Memory B cell (primary cell): ENCODE results near the gene AQP4.

ENCODE experiments used
- ATAC-seq: fragments of 150-1000 bp; cut with Tn5 transposase; 2 replicates; pipeline ENCODE4 v1.10.0; 2021; ENCODE audit warnings: low read depth, mild to moderate bottlenecking, moderate library complexity
- DNase-seq, 2 donors: peaks; one replicate each; pipeline ENCODE4 v3.0.0; 2022; ENCODE audit warnings: low spot score in 2 of 2
- H3K27ac Mint-ChIP-seq: one replicate; pipeline ENCODE4 v1.8.0; 2022; ENCODE audit warnings: mild to moderate bottlenecking, moderate library complexity, mixed read lengths
- H3K27me3 Mint-ChIP-seq: one replicate; pipeline ENCODE4 v1.8.0; 2022; ENCODE audit warnings: mixed read lengths
- H3K36me3 Mint-ChIP-seq: one replicate; pipeline ENCODE4 v1.8.0; 2022; ENCODE audit warnings: mild to moderate bottlenecking, mixed read lengths
- H3K4me1 Mint-ChIP-seq: one replicate; pipeline ENCODE4 v1.8.0; 2022; ENCODE audit warnings: mixed read lengths
- H3K4me3 Mint-ChIP-seq: one replicate; pipeline ENCODE4 v1.8.0; 2022; ENCODE audit warnings: mild to moderate bottlenecking, moderate library complexity, mixed read lengths
- H3K9me3 Mint-ChIP-seq: one replicate; pipeline ENCODE4 v1.8.0; 2022; ENCODE audit warnings: mixed read lengths

Gene AQP4

DNA sequence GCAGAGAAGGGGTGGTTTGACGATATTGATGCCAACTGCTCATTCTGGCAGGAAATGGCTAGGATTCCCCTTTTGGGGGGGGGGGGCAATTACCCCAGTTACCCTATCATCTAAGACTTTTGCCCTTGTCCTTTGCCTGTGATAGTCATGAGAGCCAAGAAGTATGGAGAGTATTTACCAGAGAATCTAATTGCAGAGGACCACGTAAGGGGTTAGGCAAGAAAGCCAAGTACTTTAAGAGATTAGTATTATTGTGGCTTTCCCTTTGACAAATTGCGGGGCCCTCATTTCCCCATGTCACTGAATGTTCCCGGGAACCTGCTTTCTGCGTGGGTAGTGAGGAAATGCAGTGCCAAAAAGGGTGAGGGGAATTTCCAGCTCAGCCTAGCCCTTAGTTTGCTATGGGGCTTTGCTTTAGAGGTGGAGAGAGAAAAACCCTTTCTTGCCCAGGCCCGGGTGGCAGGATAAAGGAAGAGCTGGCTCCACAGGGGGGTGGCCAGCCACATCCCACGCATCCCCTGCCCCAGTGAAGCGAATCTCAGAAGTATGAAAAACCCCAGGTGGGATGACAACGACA is 1.5 kb downstream of the AQP4 start:
- no peak for DNase-seq
- Mint-ChIP-seq H3K27me3 (peaks cover 4% of the 10 kb centered on the region), H3K9me3 (no peaks in the 10 kb centered on the region), H3K4me1 (no peaks in the 10 kb centered on the region), H3K36me3 (no peaks in the 10 kb centered on the region), H3K27ac (no peak overlapping the region), H3K4me3 (no peak overlapping the region)
- ATAC-seq = no peak

DNA sequence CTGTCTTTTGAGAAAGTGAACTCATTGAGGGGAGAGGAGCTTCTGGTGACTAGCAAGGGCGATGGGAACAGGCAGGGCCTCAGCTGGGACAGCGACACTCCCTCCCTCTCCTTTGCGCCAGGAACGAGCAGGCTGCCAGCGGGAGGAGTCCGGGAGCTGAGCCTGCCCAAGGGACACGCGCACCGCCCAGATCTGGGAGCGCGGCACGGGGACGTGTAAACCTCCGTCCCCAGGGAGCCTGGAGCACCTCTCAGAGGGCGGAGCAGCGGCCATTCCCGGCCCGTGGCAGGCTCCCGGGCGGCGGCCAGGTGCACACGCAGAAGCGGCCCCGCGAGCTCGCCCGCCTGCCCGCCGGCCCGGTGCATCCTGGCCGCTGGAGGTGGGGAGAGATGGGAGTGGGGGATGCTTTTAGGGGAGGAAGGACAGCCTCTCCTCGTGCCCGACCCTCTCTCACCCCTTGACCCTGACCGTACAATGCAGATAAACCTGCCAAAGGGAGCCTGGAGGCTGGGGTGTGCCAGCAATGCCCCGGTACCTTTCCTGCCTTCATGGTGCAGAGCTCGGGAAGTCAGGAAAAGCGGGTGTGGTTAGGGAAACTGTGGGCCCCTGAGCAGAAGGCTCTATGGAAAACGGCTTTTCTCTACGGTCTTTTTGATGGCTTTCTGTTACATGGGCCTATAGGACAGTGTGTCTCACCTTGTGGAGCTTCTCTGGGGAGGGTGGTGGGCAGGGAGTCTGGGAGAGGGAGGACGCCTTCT is 2.2 kb downstream of the AQP4 start:
- ATAC-seq (no peak), DNase-seq (no peak)
- no peak overlapping the region for H3K4me3 Mint-ChIP-seq
- no peaks in the 10 kb centered on the region for H3K4me1 Mint-ChIP-seq
- H3K36me3 Mint-ChIP-seq = no peaks in the 10 kb centered on the region
- no peaks in the 10 kb centered on the region for H3K9me3 Mint-ChIP-seq
- H3K27ac Mint-ChIP-seq = no peak overlapping the region
- peaks cover 4% of the 10 kb centered on the region for H3K27me3 Mint-ChIP-seq

DNA sequence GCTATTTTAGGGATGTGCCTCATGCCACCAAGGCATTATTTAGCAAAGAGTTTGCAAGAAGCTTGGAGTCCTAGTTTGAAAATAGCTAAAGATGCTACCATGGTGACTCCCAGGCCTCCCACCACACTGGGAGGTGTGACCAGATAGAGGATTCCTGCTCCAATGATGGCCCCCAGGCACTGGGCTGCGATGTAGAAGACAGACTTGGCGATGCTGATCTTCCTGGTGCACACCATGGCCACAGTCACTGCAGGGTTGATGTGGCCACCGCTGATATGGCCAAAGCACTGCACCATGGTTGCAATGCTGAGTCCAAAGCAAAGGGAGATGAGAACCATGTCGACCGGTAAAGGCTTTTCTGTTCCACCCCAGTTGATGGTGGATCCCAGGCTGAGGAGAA is 3.4 kb downstream of the AQP4 start:
- Mint-ChIP-seq H3K36me3 (no peaks in the 10 kb centered on the region), H3K4me3 (no peak overlapping the region), H3K27me3 (peaks cover 4% of the 10 kb centered on the region), H3K9me3 (no peaks in the 10 kb centered on the region), H3K4me1 (no peaks in the 10 kb centered on the region), H3K27ac (no peak overlapping the region)
- ATAC-seq (no peak), DNase-seq (no peak)

DNA sequence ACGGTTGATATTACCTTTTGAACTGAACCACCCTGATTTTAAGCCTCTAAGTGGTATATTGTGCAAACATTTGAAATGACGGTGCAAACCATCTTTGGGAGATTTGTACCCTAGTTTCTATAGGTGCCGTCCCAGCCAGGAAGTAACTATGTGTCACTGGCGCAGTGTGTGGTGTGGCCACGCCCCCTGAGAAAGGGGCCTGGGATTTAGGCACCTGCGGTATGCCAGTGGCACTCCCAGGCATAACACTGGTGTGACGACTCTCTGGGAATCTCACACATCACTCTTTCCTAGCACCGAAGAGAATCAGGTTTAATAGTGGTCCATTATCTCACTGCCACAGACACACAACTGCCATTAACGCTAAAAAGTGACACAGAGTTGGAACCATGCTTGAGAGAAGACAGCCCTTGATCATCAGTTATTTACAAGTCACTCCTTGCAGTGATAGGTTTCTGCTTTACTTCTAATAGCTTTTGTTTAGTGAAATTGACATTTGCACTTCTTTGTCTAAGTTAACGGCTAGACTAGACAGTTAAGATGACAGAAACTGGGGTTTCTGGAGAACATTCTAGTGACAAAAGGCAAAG is 11.1 kb downstream of the AQP4 start:
- H3K27ac Mint-ChIP-seq = no peak overlapping the region
- H3K4me1 Mint-ChIP-seq = no peaks in the 10 kb centered on the region
- H3K4me3 Mint-ChIP-seq = no peak overlapping the region
- no peaks in the 10 kb centered on the region for H3K27me3 Mint-ChIP-seq
- ATAC-seq = no peak
- no peak for DNase-seq
- H3K36me3 Mint-ChIP-seq = no peaks in the 10 kb centered on the region
- no peaks in the 10 kb centered on the region for H3K9me3 Mint-ChIP-seq

DNA sequence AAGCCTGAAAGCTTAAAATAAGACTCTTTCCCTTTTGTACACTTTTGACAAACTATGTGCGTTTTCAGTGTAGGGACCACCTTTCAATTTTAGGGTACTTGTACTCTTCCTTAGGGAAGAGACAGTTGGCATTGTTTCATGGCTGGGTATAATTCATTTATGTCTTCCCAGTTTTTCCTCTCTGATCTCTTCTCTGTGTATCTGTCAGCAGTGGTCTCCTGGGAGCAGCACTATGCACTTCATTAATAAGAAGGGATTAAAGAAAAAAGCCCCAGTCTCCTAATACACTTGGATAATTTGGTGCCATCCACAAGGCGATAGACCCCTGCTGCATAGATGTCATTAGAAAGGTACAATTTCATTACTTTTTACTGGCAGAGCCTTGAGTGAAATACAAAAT is 12.1 kb downstream of the AQP4 start:
- Mint-ChIP-seq H3K36me3 (no peaks in the 10 kb centered on the region), H3K9me3 (peaks cover 1% of the 10 kb centered on the region), H3K27me3 (no peaks in the 10 kb centered on the region), H3K4me3 (no peak overlapping the region), H3K27ac (no peak overlapping the region), H3K4me1 (no peaks in the 10 kb centered on the region)
- ATAC-seq = no peak
- no peak for DNase-seq

DNA sequence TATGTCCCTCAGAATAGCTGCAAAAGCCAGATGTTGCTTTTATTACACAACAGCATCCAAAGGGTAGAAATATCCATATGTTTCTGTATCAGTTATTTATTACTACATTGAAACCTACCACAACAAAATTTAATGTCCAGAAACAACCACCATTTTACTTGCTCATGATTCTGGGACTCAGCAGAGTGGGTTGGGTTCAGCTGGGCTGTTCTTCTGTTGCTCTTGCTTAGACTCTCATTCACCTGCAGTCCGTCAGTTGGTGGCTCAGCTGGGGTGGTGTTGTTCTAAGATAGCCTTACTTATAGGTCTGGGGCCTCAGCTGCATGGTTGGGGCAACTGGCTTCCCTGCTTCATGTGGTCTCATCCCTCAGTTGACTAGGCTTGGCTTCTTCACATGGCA is 21.7 kb downstream of the AQP4 start:
- Mint-ChIP-seq H3K27ac (no peak overlapping the region), H3K4me3 (no peak overlapping the region), H3K27me3 (no peaks in the 10 kb centered on the region), H3K9me3 (no peaks in the 10 kb centered on the region), H3K36me3 (no peaks in the 10 kb centered on the region), H3K4me1 (no peaks in the 10 kb centered on the region)
- ATAC-seq = no peak
- no peak for DNase-seq

DNA sequence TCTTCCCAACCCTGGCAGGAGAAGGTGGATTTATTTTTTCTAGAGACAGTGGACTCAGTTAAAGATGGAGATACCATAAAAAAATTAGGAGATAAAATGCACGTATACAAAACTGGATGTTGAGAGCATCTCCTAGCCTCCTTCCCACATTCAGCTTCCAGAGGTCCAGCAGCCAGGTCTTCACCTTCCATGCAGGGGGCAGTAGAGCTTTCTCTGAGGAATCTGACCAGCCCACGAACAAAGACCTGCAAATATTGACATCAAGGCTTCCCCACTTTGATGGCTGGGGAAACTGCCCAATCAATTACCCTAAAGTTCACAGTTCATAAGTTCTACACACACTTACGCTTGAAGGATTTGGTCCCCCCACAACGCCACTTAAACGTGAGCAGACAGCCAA is 24.5 kb downstream of the AQP4 start:
- no peaks in the 10 kb centered on the region for H3K4me1 Mint-ChIP-seq
- H3K4me3 Mint-ChIP-seq = no peak overlapping the region
- no peaks in the 10 kb centered on the region for H3K36me3 Mint-ChIP-seq
- H3K27me3 Mint-ChIP-seq = no peaks in the 10 kb centered on the region
- DNase-seq (no peak), ATAC-seq (no peak)
- H3K9me3 Mint-ChIP-seq = no peaks in the 10 kb centered on the region
- H3K27ac Mint-ChIP-seq = no peak overlapping the region

DNA sequence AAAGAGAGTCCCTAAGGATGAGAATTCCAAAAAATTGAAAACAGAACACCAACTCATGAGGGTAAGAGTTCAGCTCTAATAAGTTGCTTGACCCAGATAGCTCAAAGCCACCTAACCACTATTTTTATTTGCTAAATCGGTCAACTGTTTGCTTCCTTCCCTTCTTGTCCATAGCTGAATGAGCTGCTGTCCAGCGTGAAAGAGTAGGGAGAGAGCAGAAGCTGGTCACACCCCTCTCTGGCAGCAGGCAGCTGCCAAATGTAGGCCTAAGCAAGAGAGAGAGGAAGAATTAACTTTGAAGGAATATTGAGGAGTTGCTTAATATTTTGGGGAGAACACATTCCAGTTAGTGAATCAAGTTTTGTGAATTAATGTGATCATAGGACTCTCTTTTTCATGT is 25.9 kb downstream of the AQP4 start:
- Mint-ChIP-seq H3K4me1 (no peaks in the 10 kb centered on the region), H3K27ac (no peak overlapping the region), H3K9me3 (no peaks in the 10 kb centered on the region), H3K4me3 (no peak overlapping the region), H3K27me3 (no peaks in the 10 kb centered on the region), H3K36me3 (no peaks in the 10 kb centered on the region)
- ATAC-seq (no peak), DNase-seq (no peak)

DNA sequence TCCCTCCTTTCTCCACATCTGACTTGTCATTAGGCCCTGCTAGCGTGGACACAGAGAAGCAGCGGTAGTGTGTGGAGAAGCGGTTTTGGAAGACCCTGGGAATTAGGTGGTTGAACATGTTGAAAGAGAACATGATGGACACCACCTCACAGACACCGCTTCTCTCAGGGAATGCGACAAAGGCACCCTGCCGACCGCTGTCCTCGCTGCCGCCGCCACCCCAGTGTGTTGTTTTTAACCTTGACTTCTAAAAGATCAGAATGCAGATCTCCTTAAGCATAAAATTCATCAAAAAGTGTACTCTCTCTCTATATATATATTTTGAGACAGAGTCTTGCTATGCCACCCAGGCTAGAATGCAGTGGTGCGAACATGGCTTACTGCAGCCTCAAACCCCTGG is 33.2 kb downstream of the AQP4 start:
- Mint-ChIP-seq H3K9me3 (peaks cover 6% of the 10 kb centered on the region), H3K27ac (no peak overlapping the region)
- no peak for ATAC-seq

DNA sequence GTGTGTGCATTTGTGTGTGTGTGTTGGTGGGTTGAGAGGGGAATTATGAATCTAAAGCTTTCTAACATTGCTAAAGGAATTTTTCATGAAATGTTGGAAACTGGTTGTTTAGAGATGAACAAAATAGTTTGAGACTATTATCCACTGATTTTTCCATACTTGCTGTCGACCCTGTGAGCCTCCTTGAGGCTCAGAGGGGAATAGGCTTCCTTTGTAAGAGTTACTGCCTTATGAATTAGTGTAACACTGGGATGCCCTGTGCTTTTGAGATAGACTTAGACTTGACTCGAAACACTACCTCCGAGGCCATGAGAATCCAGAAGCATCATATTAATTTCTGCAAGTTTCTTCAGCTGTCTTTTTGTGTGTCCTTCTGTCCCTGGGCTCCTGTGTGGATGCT is 37.9 kb downstream of the AQP4 start:
- Mint-ChIP-seq H3K27ac (no peak overlapping the region), H3K36me3 (no peaks in the 10 kb centered on the region), H3K4me1 (peaks cover 3% of the 10 kb centered on the region), H3K9me3 (peaks cover 3% of the 10 kb centered on the region), H3K27me3 (peaks cover 3% of the 10 kb centered on the region), H3K4me3 (no peak overlapping the region)
- no peak for DNase-seq
- no peak for ATAC-seq

More for the DNA sequence above, 33.2 kb downstream of the AQP4 start:
- Mint-ChIP-seq H3K36me3 (no peaks in the 10 kb centered on the region), H3K4me1 (peaks cover 3% of the 10 kb centered on the region), H3K27me3 (peaks cover 3% of the 10 kb centered on the region), H3K4me3 (no peak overlapping the region)
- DNase-seq = no peak

DNA sequence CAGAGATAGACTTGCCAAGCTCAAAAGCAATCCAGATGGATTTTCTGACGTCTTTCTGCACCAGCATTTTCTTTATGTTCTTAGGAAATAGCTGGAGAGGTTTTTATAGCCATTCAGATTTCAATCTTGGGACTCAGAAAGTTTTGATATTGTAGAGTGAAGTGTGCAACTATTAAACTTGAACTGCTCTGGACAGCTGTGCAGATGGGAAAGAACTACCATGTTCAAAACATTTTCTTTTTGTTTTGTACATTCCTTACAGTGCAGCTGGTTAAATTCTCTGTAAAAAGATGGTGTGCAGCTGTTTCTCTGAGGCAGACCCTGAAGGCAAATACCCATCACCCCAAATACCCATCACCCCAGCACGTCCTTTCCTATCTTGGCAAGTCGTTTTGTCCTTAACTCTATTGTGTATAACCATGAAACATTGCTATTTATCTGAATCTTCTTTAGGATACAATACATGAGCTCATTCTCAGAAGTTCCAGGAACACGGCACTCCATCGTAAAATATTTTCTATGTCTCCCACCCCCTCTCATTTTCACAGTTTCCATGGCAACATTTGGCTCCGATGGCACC is 38.8 kb downstream of the AQP4 start:
- H3K9me3 Mint-ChIP-seq = peaks cover 3% of the 10 kb centered on the region
- no peak overlapping the region for H3K4me3 Mint-ChIP-seq
- H3K4me1 Mint-ChIP-seq = peaks cover 3% of the 10 kb centered on the region
- no peaks in the 10 kb centered on the region for H3K36me3 Mint-ChIP-seq
- peaks cover 3% of the 10 kb centered on the region for H3K27me3 Mint-ChIP-seq
- DNase-seq (no peak), ATAC-seq (no peak)
- no peak overlapping the region for H3K27ac Mint-ChIP-seq

DNA sequence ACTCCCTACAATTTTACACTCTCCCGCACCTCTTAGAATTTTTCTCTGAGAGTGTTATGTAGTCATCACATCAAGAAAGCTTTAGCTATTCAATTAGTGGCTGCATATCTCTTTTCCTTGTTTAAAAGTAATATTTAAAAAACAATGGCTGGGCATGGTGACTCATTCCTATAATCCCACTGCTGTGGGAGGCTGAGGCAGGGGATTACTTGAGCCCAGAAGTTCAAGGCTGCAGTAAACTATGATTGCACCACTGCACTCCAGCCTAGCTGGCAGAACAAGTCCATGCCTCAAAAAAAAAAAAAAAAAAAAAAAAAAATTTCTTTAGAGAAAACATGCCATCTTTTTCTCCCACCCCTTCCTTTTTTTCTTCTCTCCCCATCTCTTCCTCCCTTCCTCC is 44.3 kb downstream of the AQP4 start:
- H3K9me3 Mint-ChIP-seq = peaks cover 13% of the 10 kb centered on the region
- no peaks in the 10 kb centered on the region for H3K4me1 Mint-ChIP-seq
- no peak overlapping the region for H3K4me3 Mint-ChIP-seq
- ATAC-seq (no peak), DNase-seq (no peak)
- no peaks in the 10 kb centered on the region for H3K27me3 Mint-ChIP-seq
- no peaks in the 10 kb centered on the region for H3K36me3 Mint-ChIP-seq
- no peak overlapping the region for H3K27ac Mint-ChIP-seq

DNA sequence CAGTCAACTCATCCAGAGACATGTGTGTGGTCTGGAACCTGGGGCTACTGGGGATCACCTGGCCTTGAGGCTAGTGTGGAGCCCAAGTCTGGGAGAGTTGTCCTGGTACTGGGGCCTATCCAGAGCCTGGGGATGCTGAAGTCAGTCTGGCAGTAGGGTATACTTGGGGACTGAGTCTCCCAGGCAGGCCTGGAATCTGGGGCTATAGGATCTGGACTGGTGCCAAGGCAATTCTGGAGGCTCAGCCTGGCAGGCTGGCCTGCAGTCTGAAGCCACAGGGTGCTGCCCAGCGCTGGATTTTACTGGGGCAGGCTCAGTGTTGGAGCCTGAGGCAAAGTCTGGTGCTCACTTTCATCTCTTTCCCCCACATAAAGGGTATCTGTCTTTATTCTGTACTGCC is 46.5 kb downstream of the AQP4 start:
- no peaks in the 10 kb centered on the region for H3K36me3 Mint-ChIP-seq
- ATAC-seq = no peak

DNA sequence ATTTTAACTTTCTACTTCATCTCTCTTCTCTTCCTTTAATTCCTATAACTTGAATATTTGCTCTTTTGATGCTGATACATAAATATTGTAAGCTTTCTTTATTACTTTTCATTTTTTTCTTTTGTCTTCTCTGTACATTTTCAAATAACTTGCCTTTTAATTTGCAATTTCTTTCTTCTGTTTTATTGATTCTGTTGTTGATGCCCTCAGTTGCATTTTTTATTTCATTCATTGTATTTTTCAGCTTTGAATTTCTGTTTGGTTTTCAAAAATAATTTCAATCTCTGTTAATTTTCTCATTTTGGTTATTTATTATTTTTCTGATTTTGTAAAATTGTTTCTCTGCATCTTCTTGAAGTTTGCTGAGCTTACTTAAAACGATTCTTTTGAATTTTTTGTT is 47.0 kb downstream of the AQP4 start:
- peaks cover 18% of the 10 kb centered on the region for H3K9me3 Mint-ChIP-seq
- no peak for ATAC-seq
- DNase-seq = no peak
- H3K4me3 Mint-ChIP-seq = no peak overlapping the region
- H3K27me3 Mint-ChIP-seq = no peaks in the 10 kb centered on the region
- H3K36me3 Mint-ChIP-seq = no peaks in the 10 kb centered on the region
- no peaks in the 10 kb centered on the region for H3K4me1 Mint-ChIP-seq
- H3K27ac Mint-ChIP-seq = no peak overlapping the region

More for the DNA sequence above, 46.5 kb downstream of the AQP4 start:
- Mint-ChIP-seq H3K27me3 (no peaks in the 10 kb centered on the region), H3K9me3 (peaks cover 17% of the 10 kb centered on the region), H3K27ac (no peak overlapping the region), H3K4me1 (no peaks in the 10 kb centered on the region), H3K4me3 (no peak overlapping the region)
- no peak for DNase-seq
